A673 (cell line): ENCODE measurements around the gene TPR. TPM values are rescaled to one million over a fixed set of nuclear protein-coding genes. Genes with fewer than 3 reads are reported as not detected.

Source experiments
- BruUV-seq: library from RNA; stranded (reverse); fragments of 400-500 nt; replicated peaks from 2 replicates; lab custom pipeline; 2021; lab: Mats Ljungman, UMichigan
- CTCF ChIA-PET: fragments of 300-600 bp; sonication (Branson Sonifier 250); formaldehyde crosslinking; loops from one replicate; lab custom pipeline; 2022; ENCODE audit warnings: antibody characterized with exemption; lab: Charles Lee
- POLR2A ChIA-PET: fragments of 300-600 bp; sonication (Branson Sonifier 250); formaldehyde crosslinking; loops from one replicate; lab custom pipeline; 2022; ENCODE audit warnings: antibody characterized with exemption; ENCODE audit not compliant: low non-redundant PET; lab: Charles Lee
- DNase-seq: peaks from one replicate; pipeline ENCODE4 v3.0.0-alpha.2; 2015; ENCODE audit warnings: low spot score
- H3K27ac ChIP-seq: fragments of 200-600 bp; sonication (generic); 2 replicates; pipeline ENCODE4 v1.5.1; 2016; ENCODE audit warnings: mixed run types, low read depth, mild to moderate bottlenecking, mixed read lengths, antibody characterized with exemption, low read length; ENCODE audit not compliant: poor library complexity, severe bottlenecking
- H3K27me3 ChIP-seq: fragments of 200-600 bp; sonication (generic); replicated peaks from 2 replicates; pipeline ENCODE4 v1.6.1; 2017; ENCODE audit warnings: mixed run types, low read depth, mild to moderate bottlenecking, mixed read lengths, antibody characterized with exemption, low read length; ENCODE audit not compliant: insufficient read depth, poor library complexity
- H3K36me3 ChIP-seq: fragments of 200-600 bp; sonication (generic); 2 replicates; pipeline ENCODE4 v1.6.1; 2016; ENCODE audit warnings: mixed run types, mild to moderate bottlenecking, mixed read lengths, antibody characterized with exemption, low read length; ENCODE audit not compliant: insufficient read depth, poor library complexity, severe bottlenecking
- H3K4me1 ChIP-seq: fragments of 200-600 bp; sonication (generic); 2 replicates; pipeline ENCODE4 v1.6.1; 2017; ENCODE audit warnings: mixed run types, mild to moderate bottlenecking, mixed read lengths, antibody characterized with exemption, low read length; ENCODE audit not compliant: insufficient read depth, poor library complexity, severe bottlenecking
- H3K4me3 ChIP-seq: fragments of 200-600 bp; sonication (generic); 2 replicates; pipeline ENCODE4 v1.5.1; 2016; ENCODE audit warnings: low read depth, mixed run types, mild to moderate bottlenecking, mixed read lengths, low read length; ENCODE audit not compliant: poor library complexity, severe bottlenecking
- H3K9me3 ChIP-seq: fragments of 200-600 bp; sonication (generic); 2 replicates; pipeline ENCODE4 v1.6.1; 2016; ENCODE audit warnings: mixed run types, low read depth, mild to moderate bottlenecking, mixed read lengths, antibody characterized with exemption, low read length; ENCODE audit not compliant: poor library complexity, severe bottlenecking
- EZH2 ChIP-seq: fragments of 200-600 bp; sonication (generic); IDR thresholded peaks from 2 replicates; pipeline ENCODE4 v1.6.1; 2017; ENCODE audit warnings: borderline replicate concordance, low read depth, mild to moderate bottlenecking, mixed read lengths, antibody characterized with exemption, low read length; ENCODE audit not compliant: poor library complexity, severe bottlenecking
- intact Hi-C: fragments of 100-400 bp; cut with micrococcal nuclease; formaldehyde crosslinking; loops from one replicate; pipeline ENCODE4 v1.10.0; 2022; ENCODE audit not compliant: unreplicated experiment
- total RNA-seq: library from RNA; stranded (reverse); gene quantifications from 2 replicates; pipeline ENCODE4 v1.2.3, GENCODE V29; 2021
- TF ChIP-seq, protein P1 (sequence below): fragments of 300-800, 200-600 bp; sonication (generic); conservative IDR thresholded peaks from 2 replicates; pipeline ENCODE4 v1.5.1; 2017; ENCODE audit warnings: low read depth, mild to moderate bottlenecking, antibody characterized with exemption, low read length, moderate library complexity, mixed read lengths

Gene TPR
- total RNA-seq, 1 experiment from 2014 or later = 137 TPM

- no peak for TF ChIP-seq EZH2
- TF ChIP-seq, protein P1, sequence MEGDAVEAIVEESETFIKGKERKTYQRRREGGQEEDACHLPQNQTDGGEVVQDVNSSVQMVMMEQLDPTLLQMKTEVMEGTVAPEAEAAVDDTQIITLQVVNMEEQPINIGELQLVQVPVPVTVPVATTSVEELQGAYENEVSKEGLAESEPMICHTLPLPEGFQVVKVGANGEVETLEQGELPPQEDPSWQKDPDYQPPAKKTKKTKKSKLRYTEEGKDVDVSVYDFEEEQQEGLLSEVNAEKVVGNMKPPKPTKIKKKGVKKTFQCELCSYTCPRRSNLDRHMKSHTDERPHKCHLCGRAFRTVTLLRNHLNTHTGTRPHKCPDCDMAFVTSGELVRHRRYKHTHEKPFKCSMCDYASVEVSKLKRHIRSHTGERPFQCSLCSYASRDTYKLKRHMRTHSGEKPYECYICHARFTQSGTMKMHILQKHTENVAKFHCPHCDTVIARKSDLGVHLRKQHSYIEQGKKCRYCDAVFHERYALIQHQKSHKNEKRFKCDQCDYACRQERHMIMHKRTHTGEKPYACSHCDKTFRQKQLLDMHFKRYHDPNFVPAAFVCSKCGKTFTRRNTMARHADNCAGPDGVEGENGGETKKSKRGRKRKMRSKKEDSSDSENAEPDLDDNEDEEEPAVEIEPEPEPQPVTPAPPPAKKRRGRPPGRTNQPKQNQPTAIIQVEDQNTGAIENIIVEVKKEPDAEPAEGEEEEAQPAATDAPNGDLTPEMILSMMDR = no peak
- no peaks in the 10 kb centered on the region for H3K9me3 ChIP-seq
- ChIA-PET POLR2A (no interaction called here), CTCF (interaction anchor here (0.6 kb wide), 1 partner anchor 302 kb away, joined by 3 read pairs; no protein-coding TSS in a partner anchor)
- DNase-seq = peak; percentile 35
- H3K4me1 ChIP-seq = peaks cover 16% of the 10 kb centered on the region
- intact Hi-C loops = no loop called here
- no peaks in the 10 kb centered on the region for H3K27me3 ChIP-seq
- no peak overlapping the region for H3K27ac ChIP-seq
- BruUV-seq = no TSS peak
- no peak overlapping the region for H3K4me3 ChIP-seq
- H3K36me3 ChIP-seq = peaks cover 11% of the 10 kb centered on the region
Measured at GRCh38 chr1:186420923-186421322, 45.9 kb upstream of the TPR start.

DNA sequence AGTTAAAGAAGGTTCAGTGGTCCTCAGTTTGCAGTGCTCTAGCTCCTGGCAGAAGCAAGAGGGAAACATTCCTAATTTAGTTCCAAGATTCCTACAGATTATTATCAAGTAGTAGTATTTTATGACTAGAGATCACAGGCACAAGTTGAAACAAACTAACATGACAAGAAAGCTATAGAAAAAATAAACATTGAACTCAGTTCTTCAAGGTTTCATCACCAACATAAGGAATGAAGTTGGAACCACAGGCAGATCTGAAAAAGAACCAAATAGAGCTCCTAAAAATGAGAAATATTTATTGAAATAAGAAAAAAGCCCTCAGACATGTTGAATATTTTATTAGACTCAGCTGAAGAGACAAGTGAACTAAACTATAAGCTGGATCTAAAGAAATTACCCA lies 45.3 kb upstream of the TPR start:
- Histone ChIP-seq H3K27ac (no peak overlapping the region), H3K4me3 (no peak overlapping the region), H3K27me3 (no peaks in the 10 kb centered on the region), H3K4me1 (peaks cover 16% of the 10 kb centered on the region), H3K36me3 (peaks cover 11% of the 10 kb centered on the region), H3K9me3 (no peaks in the 10 kb centered on the region)
- no TSS peak for BruUV-seq
- POLR2A ChIA-PET = no interaction called here
- intact Hi-C loops = no loop called here
- DNase-seq = no peak
- CTCF ChIA-PET = interaction anchor here (0.6 kb wide), 1 partner anchor 302 kb away, joined by 3 read pairs; no protein-coding TSS in a partner anchor
- no peak for TF ChIP-seq EZH2
- TF ChIP-seq, protein P1 = no peak

GRCh38 chr1:186418503-186418902 lies 43.5 kb upstream of the TPR start:
- Histone ChIP-seq H3K27ac (no peak overlapping the region), H3K4me1 (peaks cover 16% of the 10 kb centered on the region), H3K4me3 (no peak overlapping the region), H3K36me3 (peaks cover 11% of the 10 kb centered on the region), H3K9me3 (no peaks in the 10 kb centered on the region), H3K27me3 (no peaks in the 10 kb centered on the region)
- no peak for TF ChIP-seq EZH2
- TF ChIP-seq, protein P1 = no peak
- ChIA-PET POLR2A (no interaction called here), CTCF (no interaction called here)
- no TSS peak for BruUV-seq
- no peak for DNase-seq
- intact Hi-C loops = no loop called here
